ENCODE measurements around the gene ADARB2. TPM values are rescaled to one million over a fixed set of nuclear protein-coding genes. Genes with fewer than 3 reads are reported as not detected.

The ADARB2 gene
- total and polyA plus RNA-seq, 10 of the 15 experiments (the other 5 are each of a cell fraction or from before 2014, with no cell fraction given), result 0.02 to 4.1 (median 0.76) TPM

DNA sequence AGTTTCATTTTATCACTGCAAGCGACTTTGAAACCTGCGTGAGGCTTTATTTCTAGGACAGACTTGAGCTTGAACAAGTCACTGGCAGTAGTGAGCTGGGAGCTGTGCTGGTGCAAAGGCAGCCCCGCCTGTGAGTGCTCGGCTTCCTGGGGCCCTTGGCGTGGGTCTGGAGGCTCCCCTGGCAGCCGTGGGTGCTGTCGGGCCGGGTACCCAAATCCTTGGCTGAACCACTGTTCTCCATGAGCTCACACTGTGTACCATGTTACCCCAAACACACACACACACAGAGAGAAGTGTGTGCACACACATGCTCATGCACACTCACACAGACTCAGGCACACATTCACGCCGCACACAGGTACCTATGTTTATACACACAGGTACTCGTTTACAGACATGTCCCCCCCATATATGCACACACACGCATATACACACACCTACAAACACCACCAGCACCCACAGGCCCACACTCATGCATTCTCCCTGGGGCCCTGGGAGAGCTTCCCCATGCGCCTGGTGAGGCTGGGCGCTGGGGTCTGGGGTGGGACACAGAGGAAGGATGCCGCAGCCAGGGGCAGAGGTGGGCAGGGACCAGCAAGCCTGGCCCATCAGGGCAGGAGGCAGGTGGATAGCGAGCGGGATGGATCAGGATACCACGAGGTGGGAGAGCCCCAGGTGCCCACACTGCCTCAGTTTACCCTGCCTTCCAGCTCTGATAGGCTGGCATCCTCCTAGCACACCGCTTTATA, 158.8 kb downstream of the ADARB2 start:
- ChIA-PET SMC1A (ENCODE audit: uncharacterized antibody, unreplicated experiment) (no interaction called here), RAD21 (ENCODE audit: unreplicated experiment) (no interaction called here), CTCF (no interaction called here), POLR2A (no interaction called here)
- Histone ChIP-seq H3K4me2 (ENCODE audit: control insufficient read depth, insufficient read depth) (no peak overlapping the region), H3K79me2 (ENCODE audit: control insufficient read depth, insufficient read depth, low read length) (no peaks in the 10 kb centered on the region), H3K4me3 (no peak overlapping the region), H2AFZ (ENCODE audit: control insufficient read depth, low read depth, low read length) (no peak overlapping the region), H3K36me3 (ENCODE audit: control insufficient read depth in 2 of 2, insufficient read depth in 2 of 2, low read length in 1 of 2) (no peaks in the 10 kb centered on the region; a peak in 1 of 4 replicates), H3K9me3 (replicated peaks; ENCODE audit: control insufficient read depth, insufficient read depth, low read length) (no peaks in the 10 kb centered on the region; the same call in 2 of the 3 replicates), H4K20me1 (ENCODE audit: control insufficient read depth, insufficient read depth) (no peaks in the 10 kb centered on the region), H3K9ac (ENCODE audit: control insufficient read depth, insufficient read depth, low read length) (no peak overlapping the region), H3K27ac (ENCODE audit: control insufficient read depth, insufficient read depth) (no peak overlapping the region), H3K27me3 (replicated peaks in 1 of 2; ENCODE audit: control insufficient read depth in 2 of 2, insufficient read depth in 2 of 2, low read length in 1 of 2) (no peaks in the 10 kb centered on the region), H3K4me1 (ENCODE audit: control insufficient read depth, insufficient read depth, low read length) (no peaks in the 10 kb centered on the region)
- TF ChIP-seq RBBP5 (conservative IDR thresholded peaks at IDR 0.05), result no peak
- intact Hi-C loops (cut with micrococcal nuclease; ENCODE audit: unreplicated experiment), result no loop called here
- FAIRE-seq (no peak), ATAC-seq (no peak), DNase-seq (ENCODE audit: low read depth, low spot score) (no peak)
- no TSS peak for BruUV-seq (replicated peaks)
- WGBS (ENCODE audit: insufficient coverage, insufficient replicate concordance, low lambda C conversion rate, missing lambda C conversion rate), result 41% methylated on average over 17 of the region's 19 CpGs
- in situ Hi-C loops (cut with MboI), result no loop called here

DNA sequence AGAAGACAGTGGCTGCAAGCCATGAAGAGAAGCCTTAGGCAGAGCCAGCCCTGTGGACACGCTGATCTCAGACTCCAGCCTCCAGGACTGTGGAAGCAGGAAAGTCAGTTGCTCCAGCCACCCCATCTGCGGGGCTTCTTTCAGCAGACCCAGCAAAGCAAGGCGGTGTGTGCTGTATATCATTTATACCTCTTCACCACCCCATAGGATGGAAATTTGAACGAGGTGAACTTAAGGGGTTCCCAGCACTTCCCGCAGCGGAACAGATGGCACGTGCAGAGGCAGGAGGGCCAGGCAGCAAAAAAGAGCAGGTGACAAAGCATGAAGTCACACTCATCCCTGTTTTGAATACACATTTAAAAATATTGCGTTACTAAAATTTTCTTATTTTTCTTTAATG, 159.4 kb downstream of the ADARB2 start:
- intact Hi-C loops (cut with micrococcal nuclease; ENCODE audit: unreplicated experiment) (no loop called here), in situ Hi-C loops (cut with MboI) (no loop called here)
- DNase-seq (ENCODE audit: low read depth, low spot score), result no peak
- Histone ChIP-seq H3K4me1 (ENCODE audit: control insufficient read depth, insufficient read depth, low read length) (no peaks in the 10 kb centered on the region), H2AFZ (ENCODE audit: control insufficient read depth, low read depth, low read length) (no peak overlapping the region), H3K9me3 (replicated peaks; ENCODE audit: control insufficient read depth, insufficient read depth, low read length) (no peaks in the 10 kb centered on the region; the same call in 2 of the 3 replicates), H3K79me2 (ENCODE audit: control insufficient read depth, insufficient read depth, low read length) (no peaks in the 10 kb centered on the region), H4K20me1 (ENCODE audit: control insufficient read depth, insufficient read depth) (no peaks in the 10 kb centered on the region), H3K27me3 (replicated peaks in 1 of 2; ENCODE audit: control insufficient read depth in 2 of 2, insufficient read depth in 2 of 2, low read length in 1 of 2) (no peaks in the 10 kb centered on the region), H3K36me3 (ENCODE audit: control insufficient read depth in 2 of 2, insufficient read depth in 2 of 2, low read length in 1 of 2) (no peaks in the 10 kb centered on the region; a peak in 1 of 4 replicates), H3K9ac (ENCODE audit: control insufficient read depth, insufficient read depth, low read length) (no peak overlapping the region), H3K4me2 (ENCODE audit: control insufficient read depth, insufficient read depth) (no peak overlapping the region), H3K4me3 (no peak overlapping the region), H3K27ac (ENCODE audit: control insufficient read depth, insufficient read depth) (no peak overlapping the region)
- ChIA-PET CTCF (no interaction called here), RAD21 (ENCODE audit: unreplicated experiment) (no interaction called here), POLR2A (no interaction called here), SMC1A (ENCODE audit: uncharacterized antibody, unreplicated experiment) (no interaction called here)
- TF ChIP-seq POLR2AphosphoS5 (IDR thresholded peaks at IDR 0.05; ENCODE audit: low read length) (no peak), NBN (IDR thresholded peaks at IDR 0.05) (no peak), JUND (IDR thresholded peaks at IDR 0.05; ENCODE audit: low read depth, low read length) (no peak), NFXL1 (IDR thresholded peaks at IDR 0.05; ENCODE audit: borderline replicate concordance) (no peak)
- TF ChIP-seq, protein P1, sequence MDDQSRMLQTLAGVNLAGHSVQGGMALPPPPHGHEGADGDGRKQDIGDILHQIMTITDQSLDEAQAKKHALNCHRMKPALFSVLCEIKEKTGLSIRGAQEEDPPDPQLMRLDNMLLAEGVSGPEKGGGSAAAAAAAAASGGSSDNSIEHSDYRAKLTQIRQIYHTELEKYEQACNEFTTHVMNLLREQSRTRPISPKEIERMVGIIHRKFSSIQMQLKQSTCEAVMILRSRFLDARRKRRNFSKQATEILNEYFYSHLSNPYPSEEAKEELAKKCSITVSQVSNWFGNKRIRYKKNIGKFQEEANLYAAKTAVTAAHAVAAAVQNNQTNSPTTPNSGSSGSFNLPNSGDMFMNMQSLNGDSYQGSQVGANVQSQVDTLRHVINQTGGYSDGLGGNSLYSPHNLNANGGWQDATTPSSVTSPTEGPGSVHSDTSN (IDR thresholded peaks at IDR 0.05; ENCODE audit: insufficient replicate concordance, low read depth, low read length), result no peak
- TF ChIP-seq, protein P2, sequence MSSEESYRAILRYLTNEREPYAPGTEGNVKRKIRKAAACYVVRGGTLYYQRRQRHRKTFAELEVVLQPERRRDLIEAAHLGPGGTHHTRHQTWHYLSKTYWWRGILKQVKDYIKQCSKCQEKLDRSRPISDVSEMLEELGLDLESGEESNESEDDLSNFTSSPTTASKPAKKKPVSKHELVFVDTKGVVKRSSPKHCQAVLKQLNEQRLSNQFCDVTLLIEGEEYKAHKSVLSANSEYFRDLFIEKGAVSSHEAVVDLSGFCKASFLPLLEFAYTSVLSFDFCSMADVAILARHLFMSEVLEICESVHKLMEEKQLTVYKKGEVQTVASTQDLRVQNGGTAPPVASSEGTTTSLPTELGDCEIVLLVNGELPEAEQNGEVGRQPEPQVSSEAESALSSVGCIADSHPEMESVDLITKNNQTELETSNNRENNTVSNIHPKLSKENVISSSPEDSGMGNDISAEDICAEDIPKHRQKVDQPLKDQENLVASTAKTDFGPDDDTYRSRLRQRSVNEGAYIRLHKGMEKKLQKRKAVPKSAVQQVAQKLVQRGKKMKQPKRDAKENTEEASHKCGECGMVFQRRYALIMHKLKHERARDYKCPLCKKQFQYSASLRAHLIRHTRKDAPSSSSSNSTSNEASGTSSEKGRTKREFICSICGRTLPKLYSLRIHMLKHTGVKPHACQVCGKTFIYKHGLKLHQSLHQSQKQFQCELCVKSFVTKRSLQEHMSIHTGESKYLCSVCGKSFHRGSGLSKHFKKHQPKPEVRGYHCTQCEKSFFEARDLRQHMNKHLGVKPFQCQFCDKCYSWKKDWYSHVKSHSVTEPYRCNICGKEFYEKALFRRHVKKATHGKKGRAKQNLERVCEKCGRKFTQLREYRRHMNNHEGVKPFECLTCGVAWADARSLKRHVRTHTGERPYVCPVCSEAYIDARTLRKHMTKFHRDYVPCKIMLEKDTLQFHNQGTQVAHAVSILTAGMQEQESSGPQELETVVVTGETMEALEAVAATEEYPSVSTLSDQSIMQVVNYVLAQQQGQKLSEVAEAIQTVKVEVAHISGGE (CRISPR knock-in tag; IDR thresholded peaks at IDR 0.05), result no peak
- TF ChIP-seq, protein P3, sequence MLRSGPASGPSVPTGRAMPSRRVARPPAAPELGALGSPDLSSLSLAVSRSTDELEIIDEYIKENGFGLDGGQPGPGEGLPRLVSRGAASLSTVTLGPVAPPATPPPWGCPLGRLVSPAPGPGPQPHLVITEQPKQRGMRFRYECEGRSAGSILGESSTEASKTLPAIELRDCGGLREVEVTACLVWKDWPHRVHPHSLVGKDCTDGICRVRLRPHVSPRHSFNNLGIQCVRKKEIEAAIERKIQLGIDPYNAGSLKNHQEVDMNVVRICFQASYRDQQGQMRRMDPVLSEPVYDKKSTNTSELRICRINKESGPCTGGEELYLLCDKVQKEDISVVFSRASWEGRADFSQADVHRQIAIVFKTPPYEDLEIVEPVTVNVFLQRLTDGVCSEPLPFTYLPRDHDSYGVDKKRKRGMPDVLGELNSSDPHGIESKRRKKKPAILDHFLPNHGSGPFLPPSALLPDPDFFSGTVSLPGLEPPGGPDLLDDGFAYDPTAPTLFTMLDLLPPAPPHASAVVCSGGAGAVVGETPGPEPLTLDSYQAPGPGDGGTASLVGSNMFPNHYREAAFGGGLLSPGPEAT (IDR thresholded peaks at IDR 0.05; ENCODE audit: low read depth), result no peak
- no TSS peak for BruUV-seq (replicated peaks)
- FAIRE-seq, result no peak
- ATAC-seq, result no peak
- WGBS (ENCODE audit: insufficient coverage, insufficient replicate concordance, low lambda C conversion rate, missing lambda C conversion rate), result 68% methylated on average over 8 of the region's 8 CpGs

All from GM12878 (cell line).